Ureter (tissue), 1 donor: Measurements from ENCODE around the gene EXOC6. TPM values are rescaled to one million over a fixed set of nuclear protein-coding genes. Genes with fewer than 3 reads are reported as not detected.

Experiments used
- DNase-seq: peaks from one replicate; pipeline ENCODE4 v3.0.0-alpha.2; 2020; ENCODE audit warnings: low spot score
- total RNA-seq: library from RNA; stranded (reverse); gene quantifications from one replicate; pipeline ENCODE4 v1.2.4, GENCODE V29; 2023
- donor health status: DM: yes; HTN: yes; CAD: no.

The EXOC6 gene
- total RNA-seq, 1 donor from 2014 or later: 16.6 TPM

DNA sequence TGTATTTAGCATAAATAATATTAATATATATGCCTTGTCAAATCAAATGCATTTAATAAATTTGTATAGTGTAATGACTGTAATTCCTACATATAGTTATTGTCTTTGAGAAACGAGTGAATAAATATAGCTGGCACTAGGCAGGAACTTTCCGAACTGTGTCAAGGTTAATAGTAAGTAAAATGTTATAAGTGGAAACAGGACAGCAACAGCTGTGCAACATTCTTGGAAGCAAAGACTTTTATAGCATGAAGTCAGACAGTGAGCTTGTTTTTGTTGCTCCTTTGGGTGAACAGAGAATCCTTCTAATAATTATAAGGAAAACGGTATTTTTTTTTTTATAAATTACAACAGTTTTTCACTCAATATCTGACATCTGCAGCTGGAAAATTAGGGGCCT is 14.0 kb upstream of the EXOC6 start:
- no peak for DNase-seq

DNA sequence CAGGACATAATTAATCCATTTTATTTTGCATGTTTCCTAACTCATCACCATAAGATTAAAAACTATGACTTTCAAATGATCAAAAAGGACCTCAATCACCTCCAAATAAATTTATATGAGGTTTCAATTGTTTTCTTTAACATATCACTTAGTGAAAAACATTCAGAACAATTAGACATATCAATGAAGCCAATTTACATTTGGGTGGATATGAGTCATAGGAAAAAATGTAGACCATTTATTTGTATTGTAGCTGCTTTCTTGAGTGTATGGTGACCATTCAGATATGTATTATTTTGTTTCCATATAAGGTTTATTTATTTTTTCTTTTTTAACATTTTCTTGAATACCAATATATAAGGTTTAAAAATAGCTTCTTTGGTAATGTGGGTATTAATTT is 13.3 kb upstream of the EXOC6 start:
- no peak for DNase-seq

DNA sequence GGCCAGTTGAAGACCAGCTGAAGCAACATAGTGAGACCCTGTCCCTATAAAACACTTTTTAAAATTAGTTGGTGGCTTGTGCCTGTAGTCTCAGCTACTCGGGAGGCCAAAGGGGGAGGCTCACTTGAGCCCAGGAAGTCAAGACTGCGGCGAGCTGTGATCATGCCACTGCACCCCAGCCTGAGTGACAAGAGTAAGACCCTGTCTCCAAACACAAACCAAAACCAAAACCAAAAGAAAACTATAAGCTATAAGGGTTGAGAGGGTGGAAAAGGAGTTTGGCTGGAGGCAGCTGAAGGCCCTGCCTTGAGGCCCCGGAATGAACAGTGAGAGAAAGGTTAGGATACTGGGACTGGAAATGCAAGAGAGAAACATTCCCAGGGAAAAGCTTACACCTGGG is 10.9 kb upstream of the EXOC6 start:
- no peak for DNase-seq

DNA sequence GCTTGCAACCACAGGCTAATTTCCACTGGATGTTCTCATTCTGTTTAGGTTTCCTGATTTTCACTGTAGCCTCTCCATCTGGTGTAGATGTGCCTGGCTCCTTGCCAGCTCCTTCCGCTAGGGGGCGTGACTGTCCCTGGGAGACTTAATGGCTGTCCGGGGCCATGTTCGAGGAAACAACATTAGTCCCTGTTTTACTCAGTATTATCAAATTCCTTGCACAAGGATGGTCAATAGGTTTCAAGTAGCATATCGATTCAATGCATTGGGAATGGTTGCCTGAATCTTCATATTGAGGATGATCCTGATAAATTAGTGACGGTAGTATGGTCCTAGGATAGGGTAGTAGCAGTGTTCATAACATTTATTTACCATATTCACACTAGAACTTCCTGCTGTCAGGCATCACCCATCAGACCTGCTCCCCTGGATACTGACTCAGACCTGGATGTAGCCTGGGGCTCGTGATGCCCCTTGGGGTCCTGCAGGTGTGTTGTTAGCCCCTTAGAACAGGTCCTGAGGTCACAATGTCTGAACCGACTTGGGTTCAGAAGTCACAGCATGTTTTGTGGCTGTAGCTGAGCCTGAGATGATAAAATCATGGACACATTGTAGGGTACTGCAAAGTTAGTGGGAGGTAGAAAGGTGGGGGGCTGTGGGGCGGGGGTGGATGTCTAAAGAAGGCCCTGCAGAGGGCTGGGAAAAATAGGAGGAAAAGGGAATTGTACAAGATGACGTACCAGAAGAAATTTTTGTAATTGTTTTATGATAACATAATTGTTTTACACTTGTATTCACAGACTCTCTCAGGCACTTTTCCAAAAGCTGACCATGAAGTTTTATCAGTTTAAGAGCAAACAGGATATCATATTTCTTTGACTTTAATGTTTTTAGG is 8.9 kb upstream of the EXOC6 start:
- DNase-seq: peak; percentile 53

DNA sequence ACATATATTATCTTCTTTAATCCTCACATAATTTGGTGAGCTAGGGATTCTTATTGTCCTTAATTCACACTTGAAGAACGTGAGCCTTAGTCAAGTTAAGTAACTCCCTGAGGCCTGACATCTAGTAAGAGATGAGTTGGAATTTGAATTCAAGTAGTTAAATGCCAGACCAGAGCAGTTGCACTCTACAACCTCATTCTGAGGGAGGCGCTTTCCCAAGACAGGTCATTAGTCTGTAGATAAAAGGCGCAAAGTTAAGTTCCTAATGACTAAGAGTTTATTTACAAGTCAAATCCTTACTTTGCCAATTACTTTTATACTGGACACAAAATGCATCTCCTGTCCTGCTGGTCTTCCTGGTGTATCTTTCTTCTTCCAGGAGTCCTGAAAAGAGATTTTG is 3.6 kb upstream of the EXOC6 start:
- DNase-seq: no peak

DNA sequence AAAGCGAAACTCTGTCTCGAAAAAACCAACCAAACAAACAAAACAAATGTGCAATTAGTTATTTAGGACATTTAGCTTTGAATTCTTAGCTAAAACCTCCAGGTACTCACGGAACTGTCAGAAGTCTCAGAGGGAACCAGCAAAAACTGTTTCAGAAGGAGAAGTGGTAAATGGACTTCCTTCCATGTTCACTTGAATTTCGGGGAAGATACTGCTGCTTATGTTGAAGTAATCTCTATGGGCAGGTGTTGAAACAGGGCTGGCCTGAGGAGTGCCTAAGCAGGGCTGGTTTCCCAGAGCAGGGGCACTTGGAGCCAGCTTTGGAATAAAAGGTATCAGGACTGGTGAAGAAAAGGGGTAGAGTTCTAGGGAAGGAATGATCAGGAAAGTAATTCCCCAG is 2.4 kb upstream of the EXOC6 start:
- DNase-seq: no peak

DNA sequence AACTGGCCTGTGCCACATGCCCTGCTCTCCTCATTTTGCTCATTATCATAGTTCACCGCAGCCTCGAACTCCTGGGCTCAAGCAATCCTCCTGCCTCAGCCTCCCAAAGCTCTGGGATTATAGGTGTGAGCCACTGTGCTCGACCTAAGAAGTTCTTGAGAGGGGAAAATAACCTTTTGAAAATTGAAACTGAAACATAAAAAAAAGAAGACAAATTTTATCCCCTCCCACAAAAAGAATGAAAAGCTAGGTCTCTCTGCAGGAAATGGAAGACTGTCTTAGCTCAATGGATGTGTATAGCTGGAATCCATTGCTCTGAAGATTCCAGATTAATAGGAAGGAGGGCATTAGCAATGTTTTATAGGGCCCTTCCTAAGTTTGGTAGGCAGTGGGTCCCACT is 2.0 kb upstream of the EXOC6 start:
- DNase-seq: no peak

DNA sequence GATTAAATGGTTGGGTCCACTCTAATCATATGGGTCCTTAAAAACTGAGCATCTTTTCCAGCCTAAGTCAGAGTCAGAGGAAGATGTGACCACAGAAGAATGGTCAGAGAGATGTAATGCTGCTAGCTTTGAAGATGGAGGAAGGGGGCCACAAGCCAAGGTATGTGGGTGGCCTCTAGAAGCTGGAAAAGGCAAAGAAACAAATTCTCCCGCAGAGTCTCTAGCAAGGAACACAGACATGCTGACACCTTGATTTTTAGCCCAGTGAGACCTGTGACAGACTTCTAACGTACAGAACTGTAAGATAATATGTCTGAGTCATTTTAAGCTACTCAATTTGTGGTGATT is 1.5 kb upstream of the EXOC6 start:
- no peak for DNase-seq

DNA sequence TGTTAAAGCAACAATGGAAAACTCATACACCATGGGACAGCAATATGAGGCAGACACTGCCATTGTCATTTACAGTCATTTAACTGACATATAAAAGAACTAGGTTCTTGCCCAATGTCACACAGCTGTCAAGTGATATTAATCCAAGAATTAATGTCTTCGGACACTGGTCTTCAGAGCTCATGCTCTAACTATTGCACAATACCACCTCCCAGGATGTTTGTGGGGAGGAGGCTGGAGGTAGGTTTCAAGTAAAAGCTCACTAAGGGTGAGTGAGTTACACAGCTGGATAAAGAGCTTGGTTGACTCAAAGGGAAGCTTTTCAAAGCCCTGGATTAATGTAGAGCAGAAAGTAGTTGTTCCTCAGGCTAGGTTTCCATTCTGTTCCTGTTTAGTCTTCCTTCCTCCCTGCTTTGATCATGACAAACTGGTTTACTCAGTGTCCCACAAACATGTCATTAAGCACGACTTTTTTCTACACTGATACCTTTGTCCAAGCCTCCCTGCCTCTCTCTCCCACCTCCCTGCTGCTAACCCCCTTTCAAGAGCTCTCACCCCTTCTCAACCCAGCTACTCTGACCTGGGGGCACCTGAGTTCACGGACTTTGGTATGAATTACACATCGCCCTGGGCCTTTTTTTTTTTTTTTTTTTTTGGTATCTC is 987 bp upstream of the EXOC6 start:
- no peak for DNase-seq

DNA sequence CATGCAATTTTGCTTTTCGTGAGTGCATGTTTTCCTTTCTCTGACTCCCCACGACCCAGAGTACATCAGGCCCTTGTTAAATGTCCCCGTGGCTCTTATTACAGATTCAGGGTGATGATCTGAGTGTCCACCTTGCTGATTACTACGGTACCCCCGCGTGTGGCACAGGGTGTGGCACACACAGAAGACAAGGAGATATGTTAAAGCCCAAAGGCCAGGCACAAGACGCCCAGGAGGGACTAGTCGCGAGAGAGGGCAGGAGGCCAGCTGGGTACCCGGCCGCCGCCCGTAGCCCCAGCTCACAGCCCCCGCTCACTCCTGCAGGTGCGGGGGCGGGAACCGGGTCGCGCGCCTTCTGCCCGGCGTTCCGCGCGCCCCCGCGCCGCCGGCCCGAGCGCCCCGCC is 281 bp upstream of the EXOC6 start:
- DNase-seq: no peak

DNA sequence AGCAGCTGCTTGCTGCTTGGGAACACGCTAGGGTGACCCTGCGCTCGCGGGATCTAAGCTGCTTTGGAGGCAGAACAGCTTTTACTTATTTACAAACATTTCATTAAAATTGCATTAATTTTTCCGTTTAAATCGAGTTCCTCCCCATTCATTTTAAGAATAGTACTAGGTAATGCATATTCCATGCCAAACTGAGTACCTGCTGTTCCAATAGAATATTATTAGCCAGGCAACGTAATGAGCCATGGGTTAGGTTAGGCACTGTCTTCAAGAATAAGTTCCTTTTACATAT is 860 bp downstream of the EXOC6 start:
- DNase-seq: no peak

DNA sequence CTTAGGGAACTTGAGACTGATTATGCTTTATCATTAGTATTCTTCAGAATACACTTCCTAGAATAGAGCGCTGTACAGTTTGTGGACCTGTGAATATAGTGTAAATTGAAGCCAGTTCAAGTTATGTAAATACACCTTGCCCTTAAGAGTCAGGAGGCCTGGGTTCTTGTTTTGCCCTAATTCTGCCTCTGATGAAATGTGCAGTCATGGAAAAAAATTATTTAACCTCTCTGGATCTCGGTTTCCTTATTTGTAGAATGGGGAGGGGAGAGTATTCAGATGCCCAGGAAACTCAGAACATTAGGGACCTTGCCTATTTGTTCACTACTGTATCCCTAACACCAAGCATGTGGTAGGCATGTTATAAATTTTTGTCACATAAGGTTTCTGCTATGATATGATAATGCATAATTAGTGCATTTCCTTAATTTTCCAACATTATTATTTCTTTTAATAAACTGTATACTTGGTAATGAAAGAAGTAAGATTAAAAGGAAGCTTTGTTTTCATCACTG is 1.3 kb downstream of the EXOC6 start:
- no peak for DNase-seq

DNA sequence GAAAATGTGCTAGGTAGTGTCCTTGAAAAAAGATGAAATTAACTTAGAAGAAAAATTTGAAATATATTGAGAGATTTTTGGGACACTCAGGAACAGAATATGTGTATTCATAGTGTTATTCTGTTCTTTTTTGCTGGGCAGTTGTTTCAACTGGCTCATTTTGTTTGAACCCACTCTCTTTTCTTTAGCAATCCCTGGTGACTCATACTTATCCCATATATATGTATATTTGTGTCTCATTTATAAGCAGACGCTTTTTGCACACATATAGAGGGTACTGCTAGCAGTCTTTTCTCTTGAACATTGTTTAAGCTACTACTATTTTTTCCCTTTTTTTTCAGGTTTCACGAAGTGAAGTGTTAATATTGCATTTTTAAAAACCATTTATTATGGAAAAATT is 1.9 kb downstream of the EXOC6 start:
- no peak for DNase-seq

DNA sequence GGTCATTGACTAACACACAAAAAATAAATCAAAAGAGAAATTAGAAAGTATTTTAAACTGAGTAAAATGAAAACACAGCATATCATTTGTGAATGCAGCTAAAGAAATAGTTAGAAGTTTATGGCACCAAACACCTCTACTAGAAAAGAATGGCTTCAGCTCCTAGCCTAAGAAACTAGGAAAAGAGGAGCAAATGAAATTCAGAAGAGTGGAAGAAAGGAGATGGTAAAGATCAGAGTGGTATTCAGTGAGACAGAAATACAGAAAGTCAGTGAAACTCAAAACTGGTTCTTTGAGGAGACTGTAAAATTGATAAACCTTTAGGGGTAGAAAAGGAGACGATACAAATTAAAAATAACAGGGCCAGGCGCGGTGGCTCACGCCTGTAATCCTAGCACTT is 2.7 kb downstream of the EXOC6 start:
- DNase-seq: no peak

DNA sequence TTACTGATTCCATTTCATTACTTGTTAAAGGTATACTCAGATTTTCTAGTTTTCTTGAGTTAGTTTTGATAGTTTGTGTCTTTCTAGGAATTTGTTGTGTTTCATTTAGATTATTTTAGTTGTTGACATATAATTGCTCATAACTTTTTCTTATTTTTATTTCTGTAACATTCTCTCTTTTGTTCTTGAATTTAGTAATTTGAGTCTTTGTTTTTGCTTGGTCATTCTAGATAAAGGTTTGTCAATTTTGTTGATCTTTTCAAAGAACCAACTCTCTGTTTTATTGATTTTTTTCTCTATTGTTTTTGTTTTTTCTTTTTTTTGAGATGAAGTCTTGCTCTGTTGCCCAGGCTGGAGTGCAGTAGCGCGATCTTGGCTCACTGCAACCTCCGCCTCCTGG is 7.2 kb downstream of the EXOC6 start:
- DNase-seq: no peak

DNA sequence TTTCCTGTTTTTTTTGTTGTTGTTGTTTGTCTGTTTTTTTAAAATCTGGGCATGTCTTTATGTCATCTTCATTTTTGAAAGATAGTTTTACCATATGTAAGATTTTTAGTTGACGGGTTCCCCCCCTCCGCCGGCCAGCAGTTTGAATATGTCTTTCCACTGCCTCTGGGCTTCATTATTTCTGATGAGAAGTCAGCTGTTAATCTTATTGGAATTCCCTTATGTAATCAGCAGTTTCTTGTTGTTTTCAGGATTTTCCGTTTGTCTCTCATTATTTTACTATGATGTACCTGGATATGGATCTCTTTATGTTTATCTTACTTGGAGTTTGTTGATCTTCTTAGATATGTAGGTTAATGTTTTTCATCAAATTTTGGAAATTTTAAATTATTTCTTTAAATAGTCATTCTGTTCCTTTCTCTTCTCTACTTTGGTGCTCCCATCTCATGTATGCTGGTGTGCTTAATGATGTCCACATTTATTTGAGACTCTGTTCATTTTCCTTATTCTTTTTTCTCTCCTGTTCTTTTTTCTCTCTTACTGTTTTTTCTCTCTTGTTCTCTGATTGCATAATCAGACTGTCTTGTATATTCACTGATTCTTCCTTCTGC is 9.7 kb downstream of the EXOC6 start:
- DNase-seq: no peak

DNA sequence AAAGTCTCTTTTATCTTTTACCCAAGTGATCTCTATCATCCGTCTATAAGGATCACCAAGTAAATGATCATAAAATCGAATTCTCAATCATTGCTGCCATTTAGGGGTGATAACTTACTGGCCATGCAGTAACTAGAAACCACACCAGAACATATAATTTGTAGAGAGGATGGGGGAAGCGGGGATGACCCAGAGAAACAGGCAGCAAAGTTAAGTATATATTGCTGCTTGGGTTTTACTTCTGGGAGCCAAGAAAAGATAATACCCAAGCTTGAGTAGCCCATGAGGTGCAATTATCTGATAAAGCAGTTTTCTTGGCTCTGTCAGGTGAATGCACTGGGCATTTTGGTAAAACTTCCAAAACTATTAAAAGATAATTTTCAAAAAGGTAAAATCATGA is 18.9 kb downstream of the EXOC6 start:
- no peak for DNase-seq

DNA sequence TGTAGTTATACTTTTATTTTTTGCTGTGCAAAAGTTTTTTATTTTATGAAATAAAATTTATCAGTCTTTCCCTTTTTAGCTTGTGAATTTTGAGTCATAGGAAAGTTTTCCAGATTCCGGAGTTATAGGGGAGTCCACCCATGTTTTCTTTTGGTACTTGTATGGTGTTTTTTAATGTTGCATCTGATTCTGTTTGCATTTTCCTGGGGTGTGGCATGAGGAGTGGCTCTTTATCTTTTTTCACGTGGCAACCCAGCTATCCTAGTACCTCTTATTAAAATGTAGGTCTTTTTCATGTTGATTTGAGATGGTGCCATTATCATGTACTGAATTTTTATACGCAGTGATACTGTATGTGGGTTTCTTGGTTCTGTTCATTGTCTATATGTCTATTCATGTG is 19.7 kb downstream of the EXOC6 start:
- no peak for DNase-seq

DNA sequence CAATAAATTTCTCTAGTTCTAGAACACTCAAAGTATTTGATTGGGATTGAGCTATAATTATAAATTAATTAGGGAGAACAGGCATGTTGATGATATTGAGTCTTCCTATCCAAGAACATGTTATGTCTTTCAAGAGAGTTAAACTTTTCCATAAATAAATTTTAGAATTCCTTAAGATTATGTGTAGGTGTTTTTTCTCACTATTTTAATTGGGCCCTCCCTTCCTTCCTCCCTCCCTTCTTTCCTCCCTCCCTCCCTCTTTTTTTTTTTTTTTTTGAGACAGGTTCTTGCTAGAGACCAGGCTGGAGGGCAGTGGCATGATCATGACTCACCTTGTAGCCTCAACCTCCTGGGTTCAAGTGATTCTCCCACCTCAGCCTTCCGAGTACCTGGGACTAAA is 20.2 kb downstream of the EXOC6 start:
- DNase-seq: no peak

DNA sequence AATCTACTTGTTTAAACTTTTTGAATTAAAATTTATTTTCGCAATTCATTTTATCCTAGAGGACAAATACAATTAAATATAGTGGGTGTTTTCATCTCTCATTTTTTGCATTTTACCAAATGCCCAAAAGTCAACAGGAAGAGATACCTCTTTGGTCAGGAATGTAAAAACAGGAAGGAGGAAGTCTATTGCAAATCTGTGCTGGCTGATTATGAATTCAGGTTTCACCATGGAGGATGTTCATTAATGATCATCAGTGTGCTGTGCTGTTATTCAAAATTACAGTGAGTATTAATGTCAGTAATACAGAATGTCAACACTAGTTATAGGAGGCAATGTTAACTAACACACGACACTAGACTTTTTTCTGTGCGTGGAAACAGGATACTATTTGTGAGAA is 24.7 kb downstream of the EXOC6 start:
- no peak for DNase-seq

DNA sequence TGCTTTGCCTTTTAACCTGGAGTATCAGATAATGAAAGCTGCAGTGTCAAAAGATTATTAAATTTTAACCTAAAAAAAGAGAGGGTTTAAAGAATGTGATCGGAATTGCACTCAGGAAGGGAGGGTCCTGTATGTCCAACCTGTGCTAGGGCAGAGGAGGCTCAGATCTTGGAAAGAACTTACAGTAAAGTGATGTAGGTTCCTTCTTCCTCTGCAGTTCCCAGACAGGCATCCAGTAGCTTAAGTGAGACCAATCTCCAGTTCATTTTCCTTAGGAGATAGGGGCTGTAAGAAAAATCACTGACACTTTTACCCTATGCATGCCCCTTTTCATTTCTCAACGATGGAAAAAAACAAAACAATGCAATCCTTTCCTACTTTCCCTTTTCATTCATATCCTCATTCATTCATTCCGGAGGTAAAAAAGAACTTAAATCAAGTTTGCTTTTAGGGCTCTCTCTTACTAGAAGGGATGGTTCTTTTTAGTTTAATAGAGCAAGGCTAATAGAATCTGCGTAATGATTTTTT is 28.3 kb downstream of the EXOC6 start:
- DNase-seq: no peak

DNA sequence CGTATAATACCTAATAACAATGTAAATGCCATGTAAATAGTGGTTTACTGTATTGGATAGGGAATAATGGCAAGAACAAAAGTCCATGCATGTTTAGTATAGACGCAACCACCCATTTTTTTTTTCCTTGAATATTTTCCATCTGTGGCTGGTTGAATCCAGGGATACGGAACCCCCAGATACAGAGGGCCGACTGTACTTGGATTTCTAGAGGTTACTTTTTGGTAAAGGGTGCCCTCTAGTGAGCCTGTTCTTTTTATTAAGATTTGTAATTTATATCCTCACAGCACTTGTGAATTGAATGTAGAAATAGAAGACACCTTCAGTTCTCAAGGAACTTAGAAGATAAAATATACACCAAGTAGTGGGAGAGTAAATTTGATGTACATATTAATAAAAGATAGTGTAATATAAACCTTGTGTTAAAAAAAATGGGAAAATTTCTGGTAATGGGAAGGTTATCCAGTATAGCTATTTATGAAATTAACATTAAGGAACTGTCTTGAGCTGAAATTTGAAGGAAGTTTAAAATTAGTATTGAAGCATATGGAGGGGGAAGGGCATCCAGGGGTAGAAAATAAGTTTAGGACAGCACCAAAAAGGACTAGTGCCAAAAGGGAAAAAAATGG is 32.0 kb downstream of the EXOC6 start:
- DNase-seq: no peak

DNA sequence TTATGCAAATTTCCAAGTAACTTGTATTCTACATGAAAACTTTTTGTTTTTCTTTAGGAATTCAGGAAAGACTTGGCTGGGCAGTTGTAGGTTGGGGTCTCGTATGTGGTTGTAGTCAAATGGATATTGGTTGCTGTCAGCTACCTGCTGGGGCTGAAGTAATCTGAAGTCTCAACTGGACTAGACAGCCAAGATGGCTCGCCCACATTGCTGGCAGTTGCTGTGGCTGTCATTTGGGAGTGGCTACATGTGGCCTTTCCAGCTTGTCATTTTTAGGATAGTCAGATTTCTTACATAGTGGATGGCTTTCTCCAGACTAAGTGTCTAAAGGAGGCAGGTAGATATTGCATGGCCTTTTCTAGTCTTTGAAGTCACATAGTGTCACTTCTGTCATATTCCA is 32.6 kb downstream of the EXOC6 start:
- DNase-seq: no peak
